SK-N-MC (cell line): Measurements from ENCODE around the gene AKAP13.

ENCODE experiments used
- DNase-seq: peaks from one replicate; pipeline ENCODE4 v3.0.0-alpha.2; 2011; ENCODE audit warnings: low read depth, low spot score
- H3K27ac ChIP-seq: fragments of 200-600 bp; sonication (generic); 2 replicates; pipeline ENCODE4 v1.5.1; 2016; ENCODE audit warnings: mixed run types
- H3K36me3 ChIP-seq: fragments of 200-600 bp; sonication (generic); 2 replicates; pipeline ENCODE4 v1.6.1; 2017; ENCODE audit warnings: antibody characterized with exemption, low read length, mixed read lengths; ENCODE audit not compliant: insufficient read depth
- H3K4me3 ChIP-seq: fragments of 200-600 bp; sonication (generic); 2 replicates; pipeline ENCODE4 v1.5.1; 2016
- H3K9ac ChIP-seq: fragments of 200-600 bp; sonication (generic); 2 replicates; pipeline ENCODE4 v1.8.0; 2017; ENCODE audit warnings: mixed run types, mixed read lengths; ENCODE audit not compliant: insufficient read length
- H3K9me3 ChIP-seq: fragments of 200-600 bp; sonication (generic); 2 replicates; pipeline ENCODE4 v1.6.1; 2017; ENCODE audit warnings: low read depth, mild to moderate bottlenecking, antibody characterized with exemption, low read length, moderate library complexity, mixed read lengths
- EZH2 ChIP-seq: fragments of 200-600 bp; sonication (generic); IDR thresholded peaks from one replicate; pipeline ENCODE4 v1.6.1; 2017; ENCODE audit warnings: antibody characterized with exemption
- FOXP2 ChIP-seq: optimal IDR thresholded peaks from 2 replicates; pipeline ENCODE3; 2011; ENCODE audit warnings: mild to moderate bottlenecking, moderate library complexity; ENCODE audit not compliant: insufficient read depth; ENCODE audit errors: extremely low read length, control extremely low read depth
- POLR2AphosphoS5 ChIP-seq: IDR thresholded peaks from 2 replicates; pipeline ENCODE4 v1.6.1; 2012; ENCODE audit warnings: mild to moderate bottlenecking, low read depth, low read length, borderline replicate concordance

AKAP13 gene

DNA sequence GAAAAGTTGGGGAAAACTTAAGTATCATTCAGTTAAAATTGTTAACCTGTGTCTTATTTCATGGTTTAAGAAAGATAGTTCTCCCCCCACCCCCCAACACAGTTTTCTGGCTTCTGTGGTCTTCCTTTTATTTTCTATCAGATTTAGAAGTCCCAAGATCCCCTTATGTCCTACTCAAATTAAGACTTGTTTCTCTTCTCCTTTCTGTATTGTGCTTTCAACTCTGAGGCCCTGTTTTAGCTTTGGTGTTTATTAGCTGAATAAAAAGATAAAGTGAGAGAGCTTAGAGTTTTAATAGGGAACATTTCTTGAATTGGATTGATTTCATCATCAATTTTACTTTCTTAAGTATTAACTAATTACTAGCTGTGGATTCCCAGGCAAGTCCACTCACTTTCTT is 62.6 kb downstream of the AKAP13 start:
- Histone ChIP-seq H3K9ac (no peak overlapping the region), H3K4me3 (no peak overlapping the region), H3K9me3 (no peaks in the 10 kb centered on the region; the same call in 1 of the 2 replicates), H3K27ac (no peak overlapping the region), H3K36me3 (no peaks in the 10 kb centered on the region)
- no peak for TF ChIP-seq FOXP2
- TF ChIP-seq EZH2: no peak
- no peak for TF ChIP-seq POLR2AphosphoS5
- no peak for DNase-seq

DNA sequence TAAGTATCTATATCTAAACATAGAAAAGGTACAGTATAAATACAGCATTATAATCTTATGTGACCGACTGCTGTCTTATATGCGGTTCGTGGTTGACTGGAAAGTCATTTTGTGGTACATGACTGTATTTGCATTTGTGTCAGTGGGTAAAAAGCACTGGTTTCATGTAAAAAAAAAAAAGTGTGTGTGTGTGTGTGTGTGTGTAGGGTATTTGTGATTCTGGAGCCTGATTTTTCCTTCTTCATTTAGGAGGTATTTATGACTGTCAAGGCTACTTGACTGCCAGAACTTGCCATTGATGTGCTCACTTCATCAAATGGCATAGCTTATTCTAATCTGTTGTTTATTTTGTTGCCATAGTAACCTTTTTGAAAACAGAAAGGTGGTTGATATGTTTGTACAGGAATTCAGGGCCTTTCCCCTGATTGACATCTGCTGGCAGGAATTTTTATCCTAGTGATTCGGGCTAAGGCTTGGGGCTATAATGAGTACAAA is 63.2 kb downstream of the AKAP13 start:
- DNase-seq: no peak
- no peak overlapping the region for H3K9ac ChIP-seq
- H3K9me3 ChIP-seq: no peaks in the 10 kb centered on the region; the same call in 1 of the 2 replicates
- no peak overlapping the region for H3K27ac ChIP-seq
- H3K36me3 ChIP-seq: no peaks in the 10 kb centered on the region
- TF ChIP-seq POLR2AphosphoS5 (no peak), EZH2 (no peak), FOXP2 (no peak)
- no peak overlapping the region for H3K4me3 ChIP-seq

DNA sequence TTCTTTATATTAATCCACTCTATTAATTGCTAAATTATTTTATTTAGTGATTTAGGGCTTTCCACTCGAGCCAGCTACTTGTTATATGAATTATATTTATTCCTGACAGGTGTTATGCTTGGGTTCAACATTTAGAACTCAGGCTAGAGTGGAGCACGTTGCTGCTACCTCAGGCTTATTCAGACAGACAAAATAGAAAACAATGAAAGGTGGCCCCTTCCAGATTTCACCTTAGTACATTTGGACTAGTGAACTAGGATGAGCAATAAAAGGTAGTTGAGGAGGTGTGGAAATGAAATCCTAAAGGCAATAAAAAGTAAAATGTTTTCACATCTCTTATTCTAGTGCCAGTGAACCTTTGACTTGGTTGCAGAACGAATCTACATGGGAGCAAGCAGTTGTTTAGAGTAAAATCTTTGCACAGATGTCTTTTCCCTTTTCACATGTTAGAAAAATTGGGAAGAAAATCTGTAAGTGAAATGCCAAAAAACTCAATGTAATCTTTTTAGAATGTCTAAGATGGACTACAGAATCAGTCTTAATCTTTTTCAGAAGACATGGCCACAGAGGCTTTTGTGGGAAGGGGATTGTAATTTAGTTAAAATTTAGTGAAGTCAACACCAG is 63.8 kb downstream of the AKAP13 start:
- Histone ChIP-seq H3K36me3 (no peaks in the 10 kb centered on the region), H3K4me3 (0 out of 2 replicates have a peak overlapping the region, but pooled peaks have one; percentile 11), H3K9ac (no peak overlapping the region), H3K27ac (no peak overlapping the region), H3K9me3 (no peaks in the 10 kb centered on the region; the same call in 1 of the 2 replicates)
- DNase-seq: no peak
- TF ChIP-seq EZH2 (no peak), FOXP2 (no peak), POLR2AphosphoS5 (no peak)

DNA sequence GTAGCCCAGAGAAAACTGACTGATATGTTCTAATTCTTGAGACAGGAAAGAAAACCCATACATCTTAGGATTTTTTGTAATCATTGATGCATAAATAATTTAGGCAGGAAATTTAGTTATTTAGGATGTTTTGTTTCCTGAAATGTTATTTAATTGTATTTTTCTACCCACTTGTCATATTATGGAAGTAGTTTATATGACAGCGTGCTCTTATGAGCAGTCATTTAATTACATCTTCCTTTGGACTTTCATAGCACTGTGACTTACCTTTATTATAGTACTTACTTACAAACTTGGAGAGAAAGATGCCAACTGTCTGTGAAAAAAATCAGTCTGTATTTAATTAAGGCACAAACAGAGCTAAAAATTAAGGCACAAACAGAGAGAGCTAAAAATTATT is 65.0 kb downstream of the AKAP13 start:
- Histone ChIP-seq H3K9me3 (no peaks in the 10 kb centered on the region; the same call in 1 of the 2 replicates), H3K9ac (no peak overlapping the region), H3K27ac (no peak overlapping the region), H3K36me3 (no peaks in the 10 kb centered on the region), H3K4me3 (no peak overlapping the region)
- DNase-seq: no peak
- no peak for TF ChIP-seq FOXP2
- TF ChIP-seq POLR2AphosphoS5: no peak
- no peak for TF ChIP-seq EZH2

DNA sequence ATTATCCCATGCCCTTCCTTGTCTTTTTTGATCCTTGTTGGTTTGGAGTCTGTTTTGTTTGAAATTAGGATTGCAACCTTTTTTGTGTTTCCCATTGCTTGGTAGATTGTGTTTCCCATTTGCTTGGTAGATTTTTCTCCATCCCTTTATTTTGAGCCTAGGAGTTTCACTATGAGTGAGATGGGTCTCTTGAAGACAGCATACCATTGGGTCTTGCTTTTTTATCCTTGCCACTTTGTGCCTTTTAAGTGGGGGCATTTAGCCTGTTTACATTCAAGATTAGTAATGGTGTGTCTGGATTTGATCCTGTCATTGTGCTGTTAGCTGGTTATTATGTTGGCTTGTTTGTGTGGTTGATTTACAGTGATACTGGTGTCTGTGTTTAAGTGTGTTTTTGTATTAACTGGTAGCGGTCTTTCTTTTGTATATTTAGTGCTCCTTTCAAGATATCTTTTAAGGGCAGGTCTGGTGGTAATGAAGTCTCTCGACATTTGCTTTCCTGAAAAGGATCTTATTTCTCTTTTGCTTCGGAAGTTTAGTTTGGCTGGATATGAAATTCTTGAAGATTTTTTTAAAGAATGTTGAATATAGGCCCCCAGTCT is 70.8 kb downstream of the AKAP13 start:
- peaks cover 3% of the 10 kb centered on the region; the same call in 1 of the 2 replicates for H3K9me3 ChIP-seq
- no peak overlapping the region for H3K27ac ChIP-seq
- TF ChIP-seq EZH2: no peak
- no peak for TF ChIP-seq FOXP2
- no peak for TF ChIP-seq POLR2AphosphoS5

DNA sequence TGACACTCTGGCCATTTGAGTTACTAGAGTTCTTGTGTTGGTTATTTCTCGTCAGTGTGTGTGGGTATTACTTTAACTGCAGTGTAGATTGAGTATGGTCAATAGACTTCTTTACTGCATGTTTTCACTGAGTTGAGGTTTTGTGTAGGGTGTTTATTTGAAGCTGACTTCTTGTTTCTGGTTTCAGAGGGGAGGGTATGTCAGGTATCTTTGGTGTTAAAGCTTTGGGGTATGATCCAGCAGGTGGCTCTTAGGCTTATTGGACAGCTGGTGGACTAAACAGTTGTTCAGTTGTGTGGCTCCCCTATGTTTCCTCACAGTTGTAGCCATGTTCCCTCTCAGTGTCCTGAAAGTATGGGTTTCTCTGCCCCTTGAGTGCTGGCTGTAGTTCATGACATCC is 72.0 kb downstream of the AKAP13 start:
- no peak overlapping the region for H3K27ac ChIP-seq

More for the DNA sequence above, 70.8 kb downstream of the AKAP13 start:
- no peak for DNase-seq
- Histone ChIP-seq H3K4me3 (no peak overlapping the region), H3K9ac (no peak overlapping the region), H3K36me3 (no peaks in the 10 kb centered on the region)

DNA sequence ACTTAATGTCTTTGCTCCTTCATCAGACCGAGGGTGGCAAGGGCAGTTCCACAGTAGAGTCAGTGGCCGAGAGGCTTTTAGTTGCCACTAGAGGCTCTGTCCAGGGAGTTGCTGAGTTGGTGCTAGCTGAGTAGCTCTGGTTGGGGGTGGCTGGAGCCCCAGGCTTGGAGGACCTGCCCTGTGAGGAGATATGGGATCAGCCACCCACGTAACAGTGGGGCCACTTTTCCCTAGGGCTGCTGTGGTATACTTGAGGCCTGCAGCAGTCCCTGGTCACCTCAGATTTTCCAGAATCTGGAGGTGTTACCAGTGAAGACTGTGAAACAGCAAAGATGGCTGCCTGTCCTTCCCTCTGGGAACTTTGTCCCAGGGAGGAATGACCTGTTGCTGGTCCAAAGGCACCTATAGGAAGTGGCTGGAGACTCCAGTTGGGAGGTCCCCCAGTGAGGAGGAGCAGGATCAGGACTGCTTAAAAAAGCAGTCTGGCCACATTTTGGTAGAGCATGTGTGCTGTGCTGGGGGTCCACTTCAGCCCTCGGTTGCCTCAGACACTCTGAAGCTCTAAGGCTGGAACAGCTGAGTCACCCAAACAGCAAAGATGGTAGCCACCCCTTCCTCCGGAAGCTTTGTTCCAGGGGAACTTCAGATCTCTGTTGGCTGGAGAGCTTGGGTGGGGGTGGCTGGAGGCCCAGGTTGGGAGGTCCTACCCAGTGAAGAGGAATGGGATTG is 72.9 kb downstream of the AKAP13 start:
- peaks cover 3% of the 10 kb centered on the region; the same call in 1 of the 2 replicates for H3K9me3 ChIP-seq
- H3K9ac ChIP-seq: no peak overlapping the region
- no peaks in the 10 kb centered on the region for H3K36me3 ChIP-seq
- H3K27ac ChIP-seq: no peak overlapping the region
- no peak overlapping the region for H3K4me3 ChIP-seq
- TF ChIP-seq FOXP2 (no peak), EZH2 (no peak), POLR2AphosphoS5 (no peak)
- DNase-seq: no peak

More for the DNA sequence above, 72.0 kb downstream of the AKAP13 start:
- Histone ChIP-seq H3K36me3 (no peaks in the 10 kb centered on the region), H3K9ac (no peak overlapping the region), H3K9me3 (peaks cover 3% of the 10 kb centered on the region; the same call in 1 of the 2 replicates), H3K4me3 (no peak overlapping the region)
- DNase-seq: no peak
- TF ChIP-seq EZH2 (no peak), POLR2AphosphoS5 (no peak), FOXP2 (no peak)

DNA sequence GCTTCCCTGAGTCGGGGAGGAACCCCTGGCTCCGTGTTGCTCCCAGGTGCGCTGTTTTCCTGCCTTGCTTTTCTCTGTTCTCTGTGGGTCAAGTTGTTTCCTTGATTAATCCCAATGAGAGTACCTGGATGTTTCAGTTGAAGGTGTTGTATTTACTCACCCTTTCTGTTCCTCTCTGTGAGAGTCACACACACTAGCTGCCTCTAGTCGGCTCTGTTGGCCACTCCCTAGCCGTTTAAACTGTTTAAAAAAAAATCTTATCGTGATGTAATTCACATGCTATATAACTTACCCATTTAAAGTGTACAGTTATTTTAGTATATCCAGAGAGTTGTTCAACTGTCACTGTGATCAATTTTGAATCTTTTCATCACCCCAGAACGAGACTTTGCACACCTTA is 74.0 kb downstream of the AKAP13 start:
- Histone ChIP-seq H3K36me3 (no peaks in the 10 kb centered on the region), H3K9me3 (peaks cover 3% of the 10 kb centered on the region; the same call in 1 of the 2 replicates), H3K9ac (no peak overlapping the region), H3K4me3 (no peak overlapping the region), H3K27ac (no peak overlapping the region)
- TF ChIP-seq EZH2: no peak
- no peak for TF ChIP-seq POLR2AphosphoS5
- TF ChIP-seq FOXP2: no peak
- DNase-seq: no peak
